RPMI8226 (cell line): ENCODE data around the gene MRPL43.

Source experiments
- DNase-seq: peaks from one replicate; pipeline ENCODE4 v3.0.0-alpha.2; 2015

Gene MRPL43

GRCh38 chr10:101018600-101019439, 31.5 kb upstream of the MRPL43 start:
- peak; percentile 86 for DNase-seq

- DNase-seq, result no peak
These were observed 30.9 kb upstream of the MRPL43 start for GRCh38 chr10:101018118-101018599.

GRCh38 chr10:101016814-101017213, 29.5 kb upstream of the MRPL43 start:
- no peak for DNase-seq

GRCh38 chr10:101015582-101015973, 28.3 kb upstream of the MRPL43 start:
- DNase-seq, result no peak

GRCh38 chr10:101014966-101015581, 27.8 kb upstream of the MRPL43 start:
- no peak for DNase-seq

- DNase-seq, result peak; percentile 58
These were observed 27.1 kb upstream of the MRPL43 start for GRCh38 chr10:101014230-101014884.

- DNase-seq, result no peak
These were observed 26.1 kb upstream of the MRPL43 start for GRCh38 chr10:101013365-101013825.

- peak; percentile 80 for DNase-seq
These were observed 25.4 kb upstream of the MRPL43 start for GRCh38 chr10:101012525-101013364.

- DNase-seq, result no peak
These were observed 24.5 kb upstream of the MRPL43 start for GRCh38 chr10:101011517-101012423.

GRCh38 chr10:101010329-101010728, 23.0 kb upstream of the MRPL43 start:
- no peak for DNase-seq

GRCh38 chr10:101008823-101009423, 21.6 kb upstream of the MRPL43 start:
- no peak for DNase-seq

- DNase-seq, result no peak
These were observed 20.9 kb upstream of the MRPL43 start for GRCh38 chr10:101007915-101008822.

- DNase-seq, result no peak
These were observed 19.9 kb upstream of the MRPL43 start for GRCh38 chr10:101007099-101007711.

GRCh38 chr10:101006593-101007098, 19.3 kb upstream of the MRPL43 start:
- no peak for DNase-seq

- DNase-seq, result no peak
These were observed 18.7 kb upstream of the MRPL43 start for GRCh38 chr10:101005869-101006567.

- no peak for DNase-seq
These were observed 18.1 kb upstream of the MRPL43 start for GRCh38 chr10:101005361-101005760.

- DNase-seq, result no peak
These were observed 16.4 kb upstream of the MRPL43 start for GRCh38 chr10:101003639-101004206.

- no peak for DNase-seq
These were observed 15.2 kb upstream of the MRPL43 start for GRCh38 chr10:101002456-101002855.
